Amygdala (tissue), 56 donors: ENCODE measurements around the gene HDAC9.

Experiments
- DNase-seq, 56 donors: peaks; one replicate each; lab custom pipeline; 2025; lab: John Stamatoyannopoulos, UW

HDAC9 gene

GRCh38 chr7:18495412-18496340, at the start of gene HDAC9:
Gene HDAC9 (plus strand): TSS chr7:18495749. CDS start chr7:18496303, 554 bp downstream.
- peak in 51 of 56 donors; percentile 3 to 85 (median 46) for DNase-seq

- no peak for DNase-seq
These were observed 49.5 kb upstream of the HDAC9 start for GRCh38 chr7:18445916-18446520.

GRCh38 chr7:18450019-18450418, 45.5 kb upstream of the HDAC9 start:
- no peak for DNase-seq

GRCh38 chr7:18455606-18456005, 39.9 kb upstream of the HDAC9 start:
- no peak for DNase-seq

GRCh38 chr7:18457832-18458231, 37.7 kb upstream of the HDAC9 start:
- peak in 1 of 56 donors; percentile 5 for DNase-seq

- no peak for DNase-seq
These were observed 36.7 kb upstream of the HDAC9 start for GRCh38 chr7:18458830-18459229.

- no peak for DNase-seq
These were observed 35.9 kb upstream of the HDAC9 start for GRCh38 chr7:18459484-18460245.

- no peak for DNase-seq
These were observed 33.6 kb upstream of the HDAC9 start for GRCh38 chr7:18461785-18462467.

GRCh38 chr7:18464830-18465229, 30.7 kb upstream of the HDAC9 start:
- no peak for DNase-seq

GRCh38 chr7:18467011-18467410, 28.5 kb upstream of the HDAC9 start:
- DNase-seq = no peak

GRCh38 chr7:18468795-18469194, 26.8 kb upstream of the HDAC9 start:
- DNase-seq = no peak

GRCh38 chr7:18469316-18469715, 26.2 kb upstream of the HDAC9 start:
- no peak for DNase-seq

- DNase-seq = no peak
These were observed 23.9 kb upstream of the HDAC9 start for GRCh38 chr7:18471476-18472160.

GRCh38 chr7:18472161-18472483, 23.4 kb upstream of the HDAC9 start:
- no peak for DNase-seq

- DNase-seq = no peak
These were observed 22.4 kb upstream of the HDAC9 start for GRCh38 chr7:18473119-18473518.

GRCh38 chr7:18474944-18475343, 20.6 kb upstream of the HDAC9 start:
- DNase-seq = no peak

GRCh38 chr7:18475488-18475887, 20.1 kb upstream of the HDAC9 start:
- DNase-seq = peak in 6 of 56 donors; percentile 3 to 44 (median 16)

- no peak for DNase-seq
These were observed 13.8 kb upstream of the HDAC9 start for GRCh38 chr7:18481776-18482175.

GRCh38 chr7:18488049-18488448, 7.5 kb upstream of the HDAC9 start:
- DNase-seq = no peak

- no peak for DNase-seq
These were observed 5.9 kb upstream of the HDAC9 start for GRCh38 chr7:18489624-18490023.
